GM12873 (cell line): ENCODE results near the gene RASGRP1.

Experiments used
- CTCF ChIP-seq: IDR thresholded peaks from 2 replicates; pipeline ENCODE4 v1.5.1; 2012; ENCODE audit warnings: low read depth, mild to moderate bottlenecking, moderate library complexity, low read length, control low read depth; ENCODE audit not compliant: insufficient read depth; ENCODE audit errors: missing control alignments

RASGRP1 gene

DNA sequence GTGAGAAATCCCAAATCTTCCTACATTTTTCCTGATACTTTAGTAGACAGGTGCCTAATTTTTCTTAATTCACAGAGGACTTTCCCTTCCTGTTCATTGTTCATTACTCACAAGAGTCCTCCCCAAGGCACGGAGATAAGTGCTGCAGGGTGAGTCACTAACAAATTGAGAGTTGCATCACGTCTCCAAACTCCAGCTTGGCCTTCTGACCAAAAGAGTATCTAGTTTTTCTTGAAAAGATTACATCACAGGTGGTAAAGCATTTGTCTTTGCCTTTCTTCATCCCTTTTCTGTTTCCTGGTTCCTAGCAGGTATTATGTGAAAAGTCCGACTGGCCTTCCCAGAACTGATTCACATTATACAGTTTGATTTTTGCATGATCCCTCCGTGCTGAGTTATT is 24.9 kb upstream of the RASGRP1 start:
- TF ChIP-seq CTCF, result no peak

GRCh38 chr15:38588672-38589071 is 24.1 kb upstream of the RASGRP1 start:
- TF ChIP-seq CTCF, result no peak

GRCh38 chr15:38587214-38587613 is 22.6 kb upstream of the RASGRP1 start:
- TF ChIP-seq CTCF, result no peak

DNA sequence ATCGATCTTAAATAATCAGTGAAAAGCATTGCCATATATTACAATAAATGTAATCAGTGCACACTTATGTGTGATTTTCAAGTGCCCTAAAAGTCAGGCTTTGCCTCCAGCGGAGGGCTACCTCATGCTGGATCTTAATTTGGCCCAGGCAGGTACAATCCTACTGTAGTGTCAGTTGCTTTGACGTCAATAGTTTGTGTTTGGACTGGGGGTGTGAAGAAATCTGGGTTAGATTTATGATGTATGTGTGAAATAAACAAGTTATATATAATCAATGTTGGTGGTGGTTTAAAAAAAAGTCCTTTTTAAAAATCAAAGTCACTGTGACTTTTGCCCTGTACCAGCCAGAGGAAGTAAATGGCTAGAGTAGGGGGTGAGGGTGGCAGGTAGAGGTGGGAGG is 14.0 kb upstream of the RASGRP1 start:
- no peak for TF ChIP-seq CTCF

GRCh38 chr15:38577424-38577987 is 12.9 kb upstream of the RASGRP1 start:
- no peak for TF ChIP-seq CTCF

GRCh38 chr15:38576837-38577236 is 12.2 kb upstream of the RASGRP1 start:
- TF ChIP-seq CTCF, result no peak

DNA sequence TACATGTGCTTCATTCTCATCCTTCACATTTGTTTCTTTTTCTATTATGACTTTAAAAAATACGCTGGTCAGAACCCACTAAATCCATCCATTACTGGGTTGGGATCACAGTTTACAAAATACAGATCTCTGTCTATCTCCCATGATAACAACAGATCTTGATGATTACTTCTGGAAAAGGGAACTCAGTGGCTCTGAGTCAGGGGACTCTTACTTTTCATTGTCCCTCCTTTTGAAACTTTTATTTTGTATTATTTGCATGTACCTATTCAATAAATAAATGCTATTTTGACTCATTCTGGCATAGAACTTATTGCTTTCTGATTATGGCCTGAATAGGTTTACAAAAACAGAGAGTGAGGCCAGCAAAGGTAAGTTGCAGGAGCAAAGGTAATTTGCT is 11.6 kb upstream of the RASGRP1 start:
- no peak for TF ChIP-seq CTCF

DNA sequence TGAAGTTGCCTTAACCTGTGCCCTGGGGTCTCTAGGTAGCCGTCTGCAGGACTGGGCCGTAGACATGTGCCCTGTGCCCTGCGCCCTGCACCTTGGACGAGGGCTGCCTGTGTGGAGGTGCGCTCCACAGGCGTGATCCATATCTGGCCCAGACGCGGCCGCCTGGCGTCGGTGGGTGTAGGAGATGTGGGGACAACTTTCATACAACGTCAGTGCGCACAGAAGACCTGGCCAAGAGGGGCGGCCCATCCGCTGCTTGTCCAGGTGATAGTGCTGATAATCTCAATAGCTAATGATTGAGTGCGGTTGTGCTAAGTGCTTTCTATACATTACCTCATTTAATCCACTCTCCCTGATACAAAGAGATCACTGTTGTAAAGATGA is 665 bp upstream of the RASGRP1 start:
- TF ChIP-seq CTCF, result no peak
